ENCODE results near the gene SYT15. TPM values are rescaled to one million over a fixed set of nuclear protein-coding genes. Genes with fewer than 3 reads are reported as not detected.
A peak's percentile ranks its signal among the peaks of the same experiment; 100 is the strongest.

SYT15 gene
- total and polyA plus RNA-seq, 2 of the 4 experiments (the other 2 are of a cell fraction), result 0.54 to 0.68 TPM

DNA sequence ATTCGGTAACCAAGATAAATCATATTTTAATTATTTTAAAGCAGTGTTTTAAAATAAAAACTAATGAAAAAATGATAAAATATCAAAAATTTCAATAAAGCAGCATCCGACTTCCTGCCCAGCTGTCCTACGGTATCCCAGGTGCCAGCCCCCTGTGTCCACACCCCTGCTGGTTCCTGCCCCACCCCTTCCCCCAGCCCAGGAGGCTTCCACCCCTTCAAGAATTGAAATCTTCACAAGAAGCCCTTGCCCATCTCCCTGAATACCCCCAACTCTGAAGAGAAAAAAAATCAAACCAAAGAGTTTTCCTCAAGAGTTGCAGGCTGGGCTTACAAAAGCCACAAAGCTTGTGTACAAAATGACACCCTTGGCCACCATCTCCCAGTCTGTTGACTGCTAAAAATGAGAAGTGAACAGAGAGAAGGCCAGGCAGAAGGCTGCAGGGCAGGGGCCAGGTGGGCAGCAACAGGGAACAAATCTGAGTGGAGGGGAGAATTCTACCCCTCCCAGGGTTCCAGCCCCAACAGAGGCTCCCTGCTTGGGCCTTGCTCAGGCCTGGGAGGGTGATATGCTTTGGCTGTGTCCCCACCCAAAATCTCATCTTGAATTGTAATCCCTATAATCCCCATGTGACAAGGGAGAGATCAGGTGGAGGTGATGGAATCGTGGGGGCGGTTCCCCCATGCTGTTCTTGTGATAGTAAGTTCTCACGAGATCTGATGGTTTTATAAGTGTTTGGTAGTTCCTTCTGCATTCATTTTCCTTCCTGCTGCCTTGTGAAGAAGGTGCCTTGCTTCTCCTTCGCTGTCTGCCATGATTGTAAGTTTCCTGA is 37.0 kb upstream of the SYT15 start:
- Histone ChIP-seq H3K9ac (ENCODE audit: low read depth, low read length) (no peak overlapping the region), H4K5ac (ENCODE audit: low read depth, low read length) (peak overlapping the region; percentile 38; the same call in 1 of the 2 replicates), H3K27ac (ENCODE audit: insufficient read depth, low read length) (no peak overlapping the region), H3K4ac (ENCODE audit: low read depth, low read length) (peak overlapping the region; percentile 38), H2AK9ac (replicated peaks; ENCODE audit: low read depth, low read length, poor library complexity) (no peak overlapping the region), H2AFZ (replicated peaks; ENCODE audit: low read length, poor library complexity) (peak overlapping the region; percentile 36), H4K91ac (ENCODE audit: insufficient read depth, low read depth, low read length) (peak overlapping the region; percentile 100), H2BK20ac (ENCODE audit: low read depth, low read length) (peak overlapping the region; percentile 27), H4K8ac (ENCODE audit: low read depth in 2 of 2, low read length in 2 of 2) (peak overlapping the region in 1 of 2 experiments; percentile 5; a peak in 1 of 4 replicates), H3K79me1 (ENCODE audit: low read depth in 1 of 2, low read length in 2 of 2) (0 out of 4 replicates have a peak, but pooled peaks cover 0 to 3% of the 10 kb centered on the region in 2 experiments), H3K23ac (ENCODE audit: low read depth, low read length) (no peak overlapping the region), H2BK5ac (ENCODE audit: low read depth, low read length, poor library complexity, severe bottlenecking) (no peak overlapping the region), H2BK120ac (ENCODE audit: low read depth, low read length) (peak overlapping the region; percentile 48), H2BK15ac (ENCODE audit: low read depth, low read length) (peak overlapping the region; percentile 18; the same call in 1 of the 3 replicates), H3K56ac (ENCODE audit: extremely low read depth, insufficient read depth, low read length) (no peak overlapping the region), H3K14ac (replicated peaks; ENCODE audit: low read depth, low read length) (no peak overlapping the region), H3K36me3 (ENCODE audit: control insufficient read depth, insufficient read depth, low read length) (no peaks in the 10 kb centered on the region), H4K20me1 (ENCODE audit: insufficient read depth, low read length) (no peaks in the 10 kb centered on the region), H3K27me3 (ENCODE audit: control insufficient read depth, insufficient read depth, low read length) (peaks cover 2% of the 10 kb centered on the region), H3K4me1 (ENCODE audit: control insufficient read depth, insufficient read depth, low read length) (peaks cover 16% of the 10 kb centered on the region), H3K18ac (ENCODE audit: low read depth, low read length) (peak overlapping the region; percentile 20; the same call in 1 of the 2 replicates), H3K9me3 (ENCODE audit: control insufficient read depth, insufficient read depth, low read length) (no peaks in the 10 kb centered on the region), H3K4me2 (ENCODE audit: low read depth, low read length) (no peak overlapping the region), H2AK5ac (ENCODE audit: low read depth, low read length) (peak overlapping the region; percentile 8; the same call in 1 of the 2 replicates), H3K4me3 (ENCODE audit: insufficient read depth, low read depth, low read length) (no peak overlapping the region), H3K9me1 (ENCODE audit: insufficient read depth, low read length) (peaks cover 16% of the 10 kb centered on the region)
- CTCF ChIA-PET, result no interaction called here
- no TSS peak for BruUV-seq (replicated peaks)
- DNase-seq (no peak), ATAC-seq (ENCODE audit: low read depth) (no peak)
- dilution Hi-C loops (cut with HindIII; ENCODE audit: low sequenced_read_pairs, unreplicated experiment) (no loop called here), in situ Hi-C loops (cut with MboI; ENCODE audit: low sequenced_read_pairs) (loop anchor here (25.0 kb wide), 2 partner anchors 870 to 1555 kb away; partner anchors contain the start of gene DEPP1), intact Hi-C loops (cut with micrococcal nuclease) (no loop called here)
- WGBS, 2 experiments (ENCODE audit: extremely low coverage in 2 of 2, insufficient read length in 1 of 2), result 84% methylated on average over 2 of the region's 7 CpGs; no CpG with 5 or more reads in 1 of the 2 experiments
- POLR2A ChIA-PET (ENCODE audit: unreplicated experiment), result no interaction called here
- TF ChIP-seq FOS (IDR thresholded peaks at IDR 0.05; ENCODE audit: low read depth, low read length) (no peak), MAZ (IDR thresholded peaks at IDR 0.05; ENCODE audit: borderline replicate concordance, low read depth, low read length) (no peak)

Data from IMR-90 (cell line).